ENCODE results near the gene CDKAL1.

GRCh38 chr6:20696676-20697075 is 162.4 kb downstream of the CDKAL1 start:
- no peak for TF ChIP-seq CTCF (conservative IDR thresholded peaks at IDR 0.05)
- TF ChIP-seq EZH2 (IDR thresholded peaks at IDR 0.05; ENCODE audit: low read depth) = no peak
